ENCODE data around the gene MAML3. TPM values are rescaled to one million over a fixed set of nuclear protein-coding genes. Genes with fewer than 3 reads are reported as not detected.

The MAML3 gene
- total and polyA plus RNA-seq, 2 experiments from 2014 or later, result 1.7 to 6.5 TPM

- TF ChIP-seq ZNF462 (CRISPR knock-in tag; IDR thresholded peaks at IDR 0.05) (no peak), STAT1 (IDR thresholded peaks at IDR 0.05; ENCODE audit: unreplicated experiment) (no peak), ZNF114 (CRISPR knock-in tag; IDR thresholded peaks at IDR 0.05) (no peak), EZH2 (IDR thresholded peaks at IDR 0.05; ENCODE audit: low read depth, unreplicated experiment) (no peak), JUNB (IDR thresholded peaks at IDR 0.05; ENCODE audit: unreplicated experiment) (no peak), CREB1 (CRISPR knock-in tag; IDR thresholded peaks at IDR 0.05; ENCODE audit: low read depth) (no peak)
Measured at GRCh38 chr4:139886798-139887197, 267.2 kb downstream of the MAML3 start (continued).

GRCh38 chr4:139884438-139884837, 269.5 kb downstream of the MAML3 start:
- no peaks in the 10 kb centered on the region for H3K9me2 ChIP-seq (ENCODE audit: insufficient read depth)
- no peak overlapping the region for H3K27ac ChIP-seq (ENCODE audit: low read depth)
- H3K4me3 ChIP-seq, result no peak overlapping the region
- H3K4me3 Mint-ChIP-seq, result no peak overlapping the region
- H3K27me3 ChIP-seq (ENCODE audit: insufficient read depth), result no peaks in the 10 kb centered on the region
- DNase-seq (ENCODE audit: low spot score) (no peak), ATAC-seq (no peak)
- no peaks in the 10 kb centered on the region for H3K79me2 ChIP-seq (replicated peaks; ENCODE audit: insufficient read depth)
- H3K9me3 Mint-ChIP-seq, result no peaks in the 10 kb centered on the region
- H2AFZ ChIP-seq, result no peak overlapping the region
- H4K20me1 ChIP-seq (replicated peaks; ENCODE audit: insufficient read depth), result no peaks in the 10 kb centered on the region
- no peaks in the 10 kb centered on the region for H3K36me3 Mint-ChIP-seq (ENCODE audit: low read depth)
- H3K4me1 Mint-ChIP-seq, result peaks cover 17% of the 10 kb centered on the region
- H3K4me1 ChIP-seq (ENCODE audit: insufficient read depth), result peaks cover 12% of the 10 kb centered on the region
- no peaks in the 10 kb centered on the region for H3F3A ChIP-seq (replicated peaks; ENCODE audit: low read depth)
- H3K27me3 Mint-ChIP-seq (ENCODE audit: insufficient read depth, low read depth, poor library complexity), result peaks cover 6% of the 10 kb centered on the region
- no peak overlapping the region for H3K4me2 ChIP-seq
- no peaks in the 10 kb centered on the region for H3K36me3 ChIP-seq (ENCODE audit: insufficient read depth)
- 0 out of 2 replicates have a peak overlapping the region, but pooled peaks have one; percentile 43 for H3K27ac Mint-ChIP-seq
- TF ChIP-seq CREB1 (CRISPR knock-in tag; IDR thresholded peaks at IDR 0.05; ENCODE audit: low read depth) (no peak), ZNF114 (CRISPR knock-in tag; IDR thresholded peaks at IDR 0.05) (no peak), EZH2phosphoT487 (IDR thresholded peaks at IDR 0.05; ENCODE audit: unreplicated experiment) (no peak), ETS1 (IDR thresholded peaks at IDR 0.05) (no peak), ZNF331 (CRISPR knock-in tag; IDR thresholded peaks at IDR 0.05; ENCODE audit: low read depth) (no peak), POLR2AphosphoS5 (IDR thresholded peaks at IDR 0.05; ENCODE audit: low read depth) (no peak), EZH2 (IDR thresholded peaks at IDR 0.05; ENCODE audit: low read depth, unreplicated experiment) (no peak)
